NCI-H345 treated with DMSO at 0.1 percent for 48 hours (cell line): ENCODE data around the gene PAK5.

Experiments used
- DNase-seq: peaks from one replicate; lab custom pipeline; 2025; ENCODE audit not compliant: unreplicated experiment; lab: John Stamatoyannopoulos, UW

The PAK5 gene

DNA sequence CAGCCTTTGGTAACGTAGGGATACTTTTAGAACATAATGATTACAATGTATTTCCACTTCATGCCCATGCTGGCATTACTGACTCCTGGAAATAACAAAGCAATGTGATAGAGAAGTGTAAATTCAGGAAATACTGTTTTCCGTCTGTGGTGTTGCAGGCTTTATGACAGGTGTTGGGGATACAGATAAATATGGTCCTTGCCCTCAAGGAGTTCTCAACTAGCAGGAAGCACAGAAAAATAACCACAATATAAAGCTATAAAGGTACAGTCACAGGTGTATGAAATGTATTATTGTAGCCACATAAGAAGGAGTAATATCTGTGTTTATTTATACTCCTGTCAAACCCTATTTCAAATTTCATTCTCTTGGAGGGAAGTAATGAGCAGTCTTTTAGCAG, 337.4 kb downstream of the PAK5 start:
- no peak for DNase-seq

DNA sequence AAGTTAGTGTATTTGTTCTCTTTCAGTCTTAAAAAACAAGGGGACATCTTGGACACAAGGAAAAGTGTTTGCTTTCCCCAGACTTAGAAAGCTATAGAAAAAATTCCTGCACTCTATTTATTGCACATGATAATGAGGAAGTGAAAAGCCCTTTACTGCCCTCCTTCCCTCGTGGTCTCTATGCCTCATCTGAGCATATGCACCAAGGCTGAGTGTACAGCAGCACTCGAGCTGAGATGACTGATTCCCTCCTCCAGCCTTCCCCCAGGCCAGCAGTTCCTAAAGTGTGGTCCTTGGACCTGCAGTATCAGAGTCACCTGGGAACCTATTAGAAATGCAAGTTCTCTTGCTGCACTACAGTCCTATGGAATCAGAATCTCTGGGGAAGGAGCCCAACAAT, 338.8 kb downstream of the PAK5 start:
- DNase-seq: no peak

DNA sequence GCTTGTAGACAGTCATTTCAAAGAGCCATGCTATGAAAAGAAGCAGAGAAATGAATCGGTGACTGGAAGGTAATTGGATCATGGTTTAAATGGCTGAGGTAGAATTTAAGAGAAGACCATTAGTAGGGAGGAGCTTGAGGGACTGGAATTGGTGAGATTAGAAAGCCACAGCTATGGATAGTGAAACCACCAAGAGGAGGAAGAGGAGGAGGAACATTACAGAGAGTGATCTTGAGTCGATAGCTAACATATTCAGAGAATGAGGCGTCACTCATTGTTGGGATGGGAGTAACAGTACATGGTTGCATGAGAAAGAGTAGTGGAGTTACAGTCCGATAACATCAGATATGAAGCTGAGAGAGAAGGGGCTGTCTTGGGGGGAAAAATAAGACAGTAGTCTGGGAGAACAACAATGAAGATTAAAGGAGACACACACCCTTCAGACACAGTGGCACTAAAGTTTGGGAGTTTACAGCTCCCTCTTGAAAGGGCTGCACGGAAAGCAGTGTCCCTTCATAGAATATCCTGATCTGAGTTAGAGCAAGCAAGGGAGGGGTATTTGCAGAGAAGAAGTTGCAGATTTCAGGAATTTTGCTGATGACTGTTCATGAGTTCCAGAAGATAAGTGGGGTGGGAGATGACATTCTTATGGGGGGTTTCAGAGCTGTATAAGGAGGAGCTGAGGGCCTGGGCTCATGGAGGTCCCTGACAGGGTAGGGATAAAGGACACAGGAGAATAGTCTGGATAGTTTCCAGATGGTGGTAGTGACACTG, 339.6 kb downstream of the PAK5 start:
- no peak for DNase-seq

DNA sequence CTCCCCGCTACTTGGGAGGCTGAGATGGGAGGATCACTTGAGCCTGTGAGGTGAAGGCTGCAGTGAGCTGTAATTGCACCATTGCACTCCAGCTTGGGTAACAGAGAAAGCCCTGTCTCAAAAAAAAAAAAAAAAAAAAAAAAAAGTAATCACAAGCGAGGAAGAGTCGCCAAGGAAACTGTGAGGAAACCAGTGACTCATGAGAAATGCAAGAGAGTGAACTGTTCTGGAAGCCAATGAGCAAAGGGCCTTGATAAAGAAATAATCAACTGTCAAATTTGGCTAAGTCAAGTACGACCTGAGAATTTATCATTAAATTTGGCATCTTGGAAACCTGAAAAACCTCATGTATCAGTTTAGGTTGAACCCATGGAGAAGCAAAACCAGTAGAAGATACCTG, 340.6 kb downstream of the PAK5 start:
- no peak for DNase-seq

DNA sequence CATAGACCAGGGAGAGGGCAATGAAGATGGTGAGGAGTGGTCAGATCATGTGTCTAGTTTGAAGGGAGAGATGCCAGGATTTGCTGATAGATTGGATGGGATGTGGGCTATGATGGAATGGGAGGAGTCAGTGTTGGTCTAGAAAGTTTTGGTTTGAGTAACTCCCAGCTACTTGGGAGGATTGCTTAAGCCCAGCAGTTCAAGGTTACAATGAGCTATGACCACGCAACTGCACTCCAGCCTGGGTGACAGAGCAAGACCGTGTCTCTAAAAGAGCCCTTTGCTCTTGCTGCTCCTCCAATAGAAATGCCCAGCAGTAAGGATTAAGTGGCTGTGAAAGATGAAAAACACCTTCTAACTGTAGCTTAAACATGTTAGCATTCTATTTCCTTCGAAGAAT, 342.7 kb downstream of the PAK5 start:
- no peak for DNase-seq

DNA sequence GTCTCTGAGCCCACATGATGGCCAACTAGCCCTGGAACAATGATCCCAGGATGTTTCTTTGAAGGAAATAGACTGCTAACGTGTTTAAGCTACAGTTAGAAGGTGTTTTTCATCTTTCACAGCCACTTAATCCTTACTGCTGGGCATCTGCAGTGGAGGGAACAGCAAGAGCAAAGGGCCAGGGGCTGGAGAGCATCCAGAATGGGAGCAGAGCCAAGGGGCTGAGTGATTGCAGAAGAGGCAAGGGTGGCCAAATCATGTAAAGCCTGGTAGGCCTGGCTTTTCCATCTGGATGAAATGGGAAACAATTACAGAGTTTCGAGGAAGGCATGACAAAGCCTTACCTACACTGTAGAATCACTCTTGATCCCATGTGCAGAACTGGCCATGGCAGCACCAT, 343.2 kb downstream of the PAK5 start:
- DNase-seq: no peak

DNA sequence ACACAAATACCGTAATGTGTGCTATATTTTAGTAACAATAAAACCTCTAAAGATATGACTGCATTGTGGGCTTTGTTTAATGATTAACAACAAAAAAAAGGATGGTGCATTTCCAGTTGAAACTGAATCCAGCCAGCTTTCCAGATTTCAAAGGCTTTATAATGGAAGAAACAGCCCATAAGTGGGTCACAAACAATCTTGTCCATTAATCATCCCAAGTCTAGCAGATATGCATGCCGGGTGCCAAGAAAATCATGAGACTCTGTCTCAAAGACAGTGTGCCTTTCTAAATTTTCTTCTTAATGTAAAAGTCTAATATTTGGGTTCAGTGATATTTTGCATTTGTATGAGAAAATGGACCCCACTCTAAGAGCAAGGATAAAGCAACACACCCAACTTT, 345.1 kb downstream of the PAK5 start:
- no peak for DNase-seq

DNA sequence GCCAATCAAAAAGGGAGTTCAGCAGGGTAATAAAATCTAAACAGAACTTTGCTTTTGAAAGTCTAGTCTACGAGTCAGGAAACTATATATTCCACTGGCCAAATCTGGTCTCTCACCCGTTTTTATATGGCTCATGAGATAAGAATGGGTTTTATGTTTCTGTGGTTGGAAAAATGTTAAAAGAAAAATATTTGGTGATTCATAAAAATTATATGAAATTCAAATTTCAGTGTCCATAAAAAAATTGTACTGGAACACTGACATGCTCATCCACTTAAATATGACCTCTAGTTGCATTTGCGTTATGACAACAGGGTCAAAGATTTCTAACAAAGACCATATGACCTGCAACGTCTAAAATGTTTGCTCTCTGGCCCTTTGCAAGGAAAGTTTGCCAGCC, 346.8 kb downstream of the PAK5 start:
- DNase-seq: no peak

DNA sequence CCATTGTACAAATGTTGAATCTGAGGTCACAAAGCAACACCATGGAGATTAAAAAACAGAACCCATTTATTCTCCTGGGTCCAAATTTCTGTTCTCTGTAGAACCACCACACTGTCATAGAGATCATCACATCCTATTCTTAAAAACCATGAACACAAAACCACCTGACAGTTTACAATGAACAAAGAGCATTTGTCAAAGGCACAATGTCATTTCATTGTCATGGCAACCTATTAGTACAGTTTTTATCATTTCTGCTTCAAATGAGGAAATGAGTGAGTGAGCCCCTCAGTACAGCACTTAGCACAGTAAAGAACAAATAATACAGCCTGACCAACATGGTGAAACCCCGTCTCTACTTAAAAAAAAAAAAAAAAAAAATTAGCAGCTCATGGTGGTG, 347.6 kb downstream of the PAK5 start:
- no peak for DNase-seq

DNA sequence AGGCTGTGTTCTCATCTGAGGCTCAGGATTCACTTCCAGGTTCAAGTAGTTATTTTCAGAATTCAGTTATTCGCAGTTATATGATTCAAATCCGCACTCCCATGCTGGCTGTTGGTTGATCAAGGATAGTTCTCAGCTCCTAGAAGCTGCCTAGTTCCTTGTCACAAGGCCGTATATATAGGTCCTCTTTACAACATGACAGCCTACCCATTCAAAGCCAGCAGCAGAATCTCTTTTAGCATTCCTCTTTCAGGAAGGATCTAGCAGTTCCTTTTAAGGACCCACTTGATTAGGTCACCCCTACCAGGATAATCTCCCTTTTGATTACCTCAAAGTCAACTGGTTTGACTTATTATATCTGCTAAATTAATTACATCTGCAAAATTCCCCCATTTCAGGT, 348.2 kb downstream of the PAK5 start:
- no peak for DNase-seq

DNA sequence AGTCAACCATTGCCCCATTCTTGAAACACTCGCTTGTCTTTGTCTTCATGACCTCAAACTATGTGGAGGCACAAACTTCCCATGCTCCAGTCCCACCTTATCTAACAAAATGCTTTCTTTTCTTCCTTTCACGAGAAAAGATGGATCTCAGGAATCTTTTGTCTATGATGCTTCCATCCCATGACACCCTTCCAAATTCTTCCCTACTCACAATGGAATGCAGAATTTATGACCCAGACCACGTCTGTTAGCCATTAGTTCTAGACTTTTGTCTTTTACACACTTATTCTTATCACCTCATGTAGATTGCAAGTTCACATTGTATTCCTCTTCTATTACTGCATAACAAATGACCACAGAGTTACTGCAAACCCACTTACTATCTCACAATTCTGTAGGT, 348.7 kb downstream of the PAK5 start:
- DNase-seq: no peak

DNA sequence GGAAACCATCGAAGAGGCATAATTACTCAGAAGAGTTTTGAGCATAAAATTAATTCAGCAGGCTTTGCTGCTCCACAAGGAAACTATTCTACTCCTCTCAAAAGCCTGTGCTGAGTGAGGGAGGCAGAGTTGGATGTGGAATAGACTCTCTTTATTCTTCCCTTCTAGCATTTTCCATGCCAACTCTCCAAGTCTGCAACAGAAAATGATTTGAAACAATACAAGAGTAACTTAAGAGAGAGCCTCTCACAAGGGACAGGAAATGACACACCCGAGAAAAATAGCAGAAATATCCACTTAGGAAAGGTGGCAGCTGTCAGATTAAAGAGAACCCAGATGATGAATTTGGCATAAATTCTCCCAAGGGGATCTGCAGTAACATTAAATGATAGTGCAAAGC, 350.8 kb downstream of the PAK5 start:
- DNase-seq: no peak
